Fibroblast of the aortic adventitia (primary cell): Measurements from ENCODE around the gene IL2RA. TPM values are rescaled to one million over a fixed set of nuclear protein-coding genes. Genes with fewer than 3 reads are reported as not detected.

Experiments used
- DNase-seq: peaks from one replicate; pipeline ENCODE4 v3.0.0-alpha.2; 2010; ENCODE audit warnings: low read depth
- H3K4me3 ChIP-seq: 2 replicates; pipeline ENCODE4 v1.5.1; 2011; ENCODE audit warnings: low read depth, mild to moderate bottlenecking, control low read depth, low read length, moderate library complexity
- CTCF ChIP-seq: IDR thresholded peaks from 2 replicates; pipeline ENCODE4 v1.5.1; 2011; ENCODE audit warnings: mild to moderate bottlenecking, low read length, control low read depth, inconsistent platforms; ENCODE audit not compliant: insufficient read depth
- total RNA-seq: library from RNA; depleted of rRNA; stranded (reverse); fragments of >200 nt; gene quantifications from 2 replicates; pipeline ENCODE4 v1.2.3, GENCODE V29; 2012; ENCODE audit warnings: low replicate concordance

The IL2RA gene
- total RNA-seq, 1 donor: not detected

GRCh38 chr10:5999440-6000165, 62.6 kb downstream of the IL2RA start:
- no peak for TF ChIP-seq CTCF
- H3K4me3 ChIP-seq: no peak overlapping the region
- no peak for DNase-seq

- H3K4me3 ChIP-seq: no peak overlapping the region
- no peak for DNase-seq
- TF ChIP-seq CTCF: no peak
Measured at GRCh38 chr10:5996696-5997095, 65.5 kb downstream of the IL2RA start.

GRCh38 chr10:5992398-5992797, 69.8 kb downstream of the IL2RA start:
- DNase-seq: no peak
- TF ChIP-seq CTCF: no peak

GRCh38 chr10:5991708-5992107, 70.5 kb downstream of the IL2RA start:
- DNase-seq: no peak

More at GRCh38 chr10:5992398-5992797, 69.8 kb downstream of the IL2RA start:
- no peak overlapping the region for H3K4me3 ChIP-seq

GRCh38 chr10:5989756-5990155, 72.4 kb downstream of the IL2RA start:
- H3K4me3 ChIP-seq: no peak overlapping the region
- DNase-seq: no peak
- no peak for TF ChIP-seq CTCF

More at GRCh38 chr10:5991708-5992107, 70.5 kb downstream of the IL2RA start:
- no peak overlapping the region for H3K4me3 ChIP-seq
- no peak for TF ChIP-seq CTCF

GRCh38 chr10:5988336-5988920, 73.7 kb downstream of the IL2RA start:
- no peak for TF ChIP-seq CTCF
- no peak overlapping the region for H3K4me3 ChIP-seq
- DNase-seq: no peak
